IPS-20b (cell line): Measurements from ENCODE around the gene HIPK2.

Source experiments
- H3K27ac ChIP-seq: one replicate; pipeline ENCODE4 v1.5.1; 2013; ENCODE audit warnings: low read length
- H3K27me3 ChIP-seq: 2 replicates; pipeline ENCODE4 v1.6.1; 2013; ENCODE audit warnings: mild to moderate bottlenecking, low read length, inconsistent platforms; ENCODE audit not compliant: insufficient read depth
- H3K36me3 ChIP-seq: 2 replicates; pipeline ENCODE4 v1.6.1; 2013; ENCODE audit warnings: low read depth, mild to moderate bottlenecking, inconsistent platforms, low read length, moderate library complexity; ENCODE audit not compliant: insufficient read depth
- H3K4me1 ChIP-seq: 2 replicates; pipeline ENCODE4 v1.6.1; 2013; ENCODE audit warnings: mild to moderate bottlenecking, control low read depth, inconsistent platforms, low read length, moderate library complexity; ENCODE audit not compliant: insufficient read depth
- H3K4me3 ChIP-seq: 2 replicates; pipeline ENCODE4 v1.5.1; 2013; ENCODE audit warnings: mild to moderate bottlenecking, low read length, inconsistent platforms
- H3K9ac ChIP-seq: 2 replicates; pipeline ENCODE4 v1.6.1; 2013; ENCODE audit warnings: low read depth, mild to moderate bottlenecking, inconsistent platforms, low read length, moderate library complexity
- H3K9me3 ChIP-seq: 2 replicates; pipeline ENCODE4 v1.6.1; 2013; ENCODE audit warnings: mild to moderate bottlenecking, low read depth, low read length, inconsistent platforms; ENCODE audit not compliant: insufficient read depth

HIPK2 gene

DNA sequence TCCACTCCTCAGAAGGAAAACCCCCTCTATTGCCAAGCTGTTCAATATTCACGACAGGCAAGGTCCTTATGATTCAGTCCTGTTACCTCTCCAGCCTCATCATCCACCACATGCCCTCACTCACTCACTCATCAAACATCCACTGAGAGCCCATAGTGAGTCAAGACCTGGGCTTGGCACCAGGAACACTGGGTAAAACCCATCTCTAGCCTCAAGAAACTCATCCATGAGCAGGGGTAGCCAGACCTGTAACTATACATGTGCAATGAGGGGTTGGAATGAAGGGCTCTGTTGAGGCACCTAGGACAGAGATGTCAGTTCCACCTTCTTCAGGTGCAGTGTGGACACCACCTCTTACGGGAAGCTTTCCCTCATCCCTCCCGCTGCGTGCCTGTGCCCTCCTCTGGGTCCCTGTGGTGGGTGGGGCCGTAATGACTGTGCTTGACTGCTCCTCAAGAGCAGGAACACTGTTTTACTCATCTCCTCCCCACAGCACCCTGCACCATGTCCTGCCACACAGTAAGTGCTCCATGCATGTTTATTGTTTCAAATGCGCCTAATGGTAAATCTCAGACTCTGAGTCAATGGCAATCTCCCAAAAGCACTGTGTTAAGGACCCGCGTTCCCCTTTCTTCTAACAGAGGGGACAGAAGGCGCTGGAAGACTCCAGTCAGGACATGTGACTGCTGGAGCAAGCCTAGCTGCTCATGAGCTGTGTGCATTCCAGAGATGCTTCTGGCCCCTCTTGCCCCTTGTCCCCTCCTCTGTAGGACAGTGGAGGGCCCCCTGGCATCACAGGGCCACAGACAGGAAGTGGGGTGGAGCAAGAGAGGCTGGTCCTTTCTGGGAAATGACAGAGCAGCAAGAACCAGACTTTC, 95.4 kb downstream of the HIPK2 start:
- H3K9me3 ChIP-seq = peaks cover 5% of the 10 kb centered on the region; the same call in 1 of the 2 replicates
- no peak overlapping the region for H3K4me3 ChIP-seq
- no peaks in the 10 kb centered on the region for H3K27me3 ChIP-seq
- H3K4me1 ChIP-seq = peaks cover 30% of the 10 kb centered on the region
- H3K36me3 ChIP-seq = no peaks in the 10 kb centered on the region
- H3K27ac ChIP-seq = no peak overlapping the region
- H3K9ac ChIP-seq = no peak overlapping the region

DNA sequence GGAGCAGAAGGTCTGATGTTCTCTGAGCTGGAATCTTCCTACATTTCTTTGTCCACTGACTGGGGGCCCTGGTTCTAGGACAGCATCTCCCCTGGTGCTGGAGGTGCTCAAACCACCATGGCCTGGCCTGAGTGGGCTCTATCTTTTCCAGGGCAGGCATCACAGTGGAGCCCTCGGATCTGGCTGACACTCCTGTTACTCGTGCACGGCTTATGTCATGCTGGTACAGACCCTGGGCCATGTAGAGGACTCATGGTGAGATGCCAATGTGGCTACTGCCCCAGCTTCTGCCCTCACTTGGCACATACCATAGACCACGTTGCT, 96.0 kb downstream of the HIPK2 start:
- no peak overlapping the region for H3K9ac ChIP-seq

DNA sequence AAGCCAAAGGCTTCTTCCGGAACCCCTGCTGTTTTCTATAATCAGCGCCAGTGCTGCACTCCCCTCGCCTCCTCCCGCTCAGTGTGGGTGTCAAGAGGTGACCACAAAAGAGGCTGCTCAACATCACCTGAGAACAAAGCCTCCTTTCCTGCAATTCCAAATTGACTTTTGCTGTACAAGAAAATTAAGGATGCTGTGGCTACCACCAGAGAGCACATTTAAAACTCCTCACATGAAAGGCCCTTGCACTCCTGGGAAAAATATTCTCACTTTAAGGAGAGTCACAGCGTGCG, 96.4 kb downstream of the HIPK2 start:
- Histone ChIP-seq H3K27ac (no peak overlapping the region), H3K9ac (no peak overlapping the region), H3K9me3 (peaks cover 5% of the 10 kb centered on the region; the same call in 1 of the 2 replicates), H3K27me3 (no peaks in the 10 kb centered on the region), H3K4me3 (no peak overlapping the region), H3K4me1 (peaks cover 30% of the 10 kb centered on the region), H3K36me3 (no peaks in the 10 kb centered on the region)

More for the DNA sequence above, 96.0 kb downstream of the HIPK2 start:
- no peaks in the 10 kb centered on the region for H3K36me3 ChIP-seq
- no peak overlapping the region for H3K4me3 ChIP-seq
- no peak overlapping the region for H3K27ac ChIP-seq
- H3K9me3 ChIP-seq = peaks cover 5% of the 10 kb centered on the region; the same call in 1 of the 2 replicates
- peaks cover 30% of the 10 kb centered on the region for H3K4me1 ChIP-seq
- no peaks in the 10 kb centered on the region for H3K27me3 ChIP-seq

DNA sequence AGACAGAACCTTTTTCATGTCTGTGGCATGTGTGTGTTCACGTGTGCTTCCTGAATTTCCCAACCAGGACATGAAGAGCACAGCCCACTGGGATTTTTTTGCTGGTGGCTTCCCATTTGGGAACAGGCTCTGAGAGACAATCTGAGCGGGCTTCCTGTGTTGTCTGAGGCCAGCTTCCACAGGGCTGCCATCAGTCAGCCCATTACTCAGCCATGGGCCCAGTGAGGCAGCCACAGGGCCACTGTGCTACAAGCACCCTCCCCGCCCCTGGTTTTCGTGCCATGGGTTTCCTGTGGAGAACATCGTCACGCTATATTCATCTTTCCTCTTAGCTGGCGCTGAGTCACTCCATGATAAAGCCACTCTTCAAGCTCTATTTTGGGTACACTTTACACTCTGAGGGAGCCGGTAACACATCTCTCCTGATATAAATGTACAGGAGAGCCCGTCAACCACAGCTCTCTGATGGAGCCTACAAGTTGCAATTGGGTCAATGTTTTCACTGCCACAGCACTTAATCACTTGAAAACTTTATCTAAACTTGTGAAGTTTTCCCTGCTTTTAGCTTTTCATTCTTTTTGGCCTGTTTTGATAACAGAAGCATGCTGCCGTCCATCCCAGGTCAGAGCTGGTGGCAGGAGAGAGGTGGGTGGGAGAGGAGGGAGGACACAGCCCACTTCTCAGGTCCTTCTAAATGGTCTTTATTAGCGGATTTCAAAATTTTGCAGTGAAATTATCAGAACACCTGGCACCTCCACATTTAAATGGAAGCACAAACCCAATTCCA, 96.9 kb downstream of the HIPK2 start:
- Histone ChIP-seq H3K9me3 (peaks cover 4% of the 10 kb centered on the region; the same call in 1 of the 2 replicates), H3K4me1 (peaks cover 30% of the 10 kb centered on the region), H3K27me3 (no peaks in the 10 kb centered on the region), H3K36me3 (no peaks in the 10 kb centered on the region), H3K27ac (no peak overlapping the region), H3K4me3 (no peak overlapping the region), H3K9ac (no peak overlapping the region)

DNA sequence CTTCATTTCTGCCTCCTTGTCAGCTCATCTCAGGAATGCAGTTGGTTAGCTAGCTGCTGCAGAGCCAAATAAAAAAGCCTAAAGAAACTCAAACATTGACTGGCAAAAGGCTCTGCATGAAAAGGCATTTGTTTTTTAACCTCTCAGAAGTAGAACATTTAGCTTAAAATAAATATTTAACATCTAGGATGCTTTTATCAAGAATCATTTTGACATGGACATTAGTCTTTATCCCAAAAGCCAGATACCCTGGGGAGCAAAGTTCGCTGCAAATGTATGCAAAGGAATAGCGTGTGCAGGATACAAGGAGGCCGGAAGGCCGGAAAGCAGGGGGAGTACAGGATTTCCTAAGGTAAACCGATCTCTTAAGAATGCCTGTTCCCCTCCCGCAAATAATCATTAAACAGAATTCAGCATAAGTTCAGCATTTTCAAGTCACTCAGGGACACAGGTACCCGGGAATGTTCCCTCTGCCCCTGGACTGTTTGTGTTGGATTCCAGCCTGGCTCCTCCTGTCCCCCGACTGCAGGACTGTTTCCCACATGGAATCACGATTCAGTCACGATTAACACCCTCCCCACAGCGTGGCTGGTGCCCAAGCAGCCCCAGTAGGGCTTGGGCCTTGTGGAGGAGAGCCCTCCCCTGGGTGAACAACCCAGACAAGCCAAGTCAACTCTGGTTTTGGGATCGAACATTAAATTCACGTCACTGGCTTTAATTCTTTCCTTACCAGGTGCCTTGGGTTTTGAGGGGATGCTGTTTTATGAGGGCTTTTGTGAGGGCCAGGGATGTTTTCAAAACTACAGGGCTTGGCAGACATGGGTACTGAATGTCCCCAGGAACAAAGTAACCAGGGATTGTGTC, 97.8 kb downstream of the HIPK2 start:
- Histone ChIP-seq H3K27me3 (no peaks in the 10 kb centered on the region), H3K27ac (no peak overlapping the region), H3K4me1 (peaks cover 30% of the 10 kb centered on the region), H3K9me3 (no peaks in the 10 kb centered on the region), H3K4me3 (no peak overlapping the region), H3K9ac (no peak overlapping the region), H3K36me3 (no peaks in the 10 kb centered on the region)

DNA sequence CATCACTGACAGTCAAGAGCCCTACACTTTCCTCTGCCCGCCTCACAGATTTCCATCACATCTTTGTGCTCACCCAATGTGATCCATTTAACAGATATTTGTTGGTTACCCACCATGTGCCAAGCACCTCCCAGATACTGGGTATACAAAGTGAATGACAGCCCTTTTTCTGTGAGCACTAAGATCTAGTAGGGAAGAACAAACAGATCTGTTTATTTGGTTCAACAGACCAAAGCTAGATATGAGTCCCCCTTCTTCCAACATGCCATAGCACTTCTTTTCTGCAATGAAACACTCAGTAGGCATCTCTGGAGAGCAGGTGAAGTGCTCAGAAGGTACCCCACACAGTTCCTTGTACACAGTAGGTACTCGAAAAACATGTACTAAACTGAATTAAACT, 101.4 kb downstream of the HIPK2 start:
- no peak overlapping the region for H3K27ac ChIP-seq
- H3K4me1 ChIP-seq = peaks cover 22% of the 10 kb centered on the region; the same call in 1 of the 2 replicates
- no peak overlapping the region for H3K9ac ChIP-seq
- no peaks in the 10 kb centered on the region for H3K27me3 ChIP-seq
- H3K36me3 ChIP-seq = no peaks in the 10 kb centered on the region
- no peak overlapping the region for H3K4me3 ChIP-seq
- no peaks in the 10 kb centered on the region for H3K9me3 ChIP-seq

DNA sequence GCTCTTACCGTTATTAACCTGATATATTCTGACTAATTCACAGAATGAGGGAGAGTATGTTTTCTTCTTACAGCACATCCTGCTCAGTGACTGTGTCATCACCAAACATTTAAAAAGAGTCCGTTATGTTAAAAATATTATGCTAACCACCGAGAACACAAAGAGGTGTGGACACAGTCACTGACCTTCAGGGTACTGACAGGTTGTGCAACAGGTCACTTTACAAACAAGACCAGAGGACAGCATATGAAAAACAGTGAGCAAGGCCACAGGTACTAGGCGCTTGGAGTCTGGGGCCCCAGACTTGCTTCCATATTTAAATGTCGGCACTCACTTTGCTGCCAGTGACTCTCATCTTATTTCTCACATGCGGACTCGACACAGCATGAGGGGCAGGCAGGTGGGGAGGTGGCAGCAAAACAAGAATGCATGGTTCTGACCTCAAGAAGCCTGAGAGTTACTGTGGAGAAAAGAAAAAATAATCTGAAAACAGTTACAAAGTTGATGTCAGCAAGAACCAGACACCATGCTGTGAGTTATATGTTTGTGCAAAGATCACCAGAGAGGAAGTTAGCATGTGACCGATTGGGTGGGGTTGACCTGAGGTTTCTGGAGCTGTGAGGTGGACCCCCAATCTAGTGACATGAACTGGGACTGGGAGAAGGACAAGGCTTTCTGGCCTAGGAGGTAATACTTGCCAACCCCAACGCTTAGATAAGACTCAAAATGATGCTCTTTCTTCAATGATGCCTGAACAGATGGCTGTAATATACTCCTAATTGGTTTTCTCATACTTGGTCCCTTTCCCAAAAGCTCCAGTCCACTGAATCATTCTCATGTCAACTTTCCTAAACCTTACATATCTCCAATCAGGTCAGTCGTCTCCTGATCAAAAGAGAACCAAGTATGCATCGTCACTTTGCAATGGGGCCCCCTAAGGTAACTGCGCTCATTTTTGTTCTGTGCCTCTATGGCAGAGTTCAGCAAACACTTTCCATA, 102.4 kb downstream of the HIPK2 start:
- Histone ChIP-seq H3K36me3 (no peaks in the 10 kb centered on the region), H3K9ac (no peak overlapping the region), H3K4me3 (no peak overlapping the region), H3K4me1 (peaks cover 14% of the 10 kb centered on the region; the same call in 1 of the 2 replicates), H3K27me3 (no peaks in the 10 kb centered on the region), H3K9me3 (no peaks in the 10 kb centered on the region), H3K27ac (no peak overlapping the region)

DNA sequence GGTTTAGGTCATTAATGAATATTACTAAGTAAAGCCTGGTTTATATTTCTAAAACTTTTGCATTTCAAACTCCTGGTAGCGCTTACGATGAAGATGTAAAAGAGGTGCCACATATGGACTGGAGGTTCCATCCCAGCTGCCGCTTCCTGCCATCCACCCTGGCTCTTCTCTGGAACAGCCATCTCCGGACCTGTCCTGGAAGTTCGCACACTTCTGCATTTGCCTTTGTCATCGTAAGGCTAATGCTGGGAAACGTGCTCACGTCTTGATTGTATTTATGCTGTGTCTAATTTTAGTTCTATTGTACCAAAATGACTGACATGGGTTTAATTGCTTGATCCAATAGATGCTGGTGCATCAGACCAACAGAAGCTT, 103.1 kb downstream of the HIPK2 start:
- no peaks in the 10 kb centered on the region for H3K9me3 ChIP-seq
- H3K4me3 ChIP-seq = no peak overlapping the region
- no peak overlapping the region for H3K9ac ChIP-seq
- H3K27ac ChIP-seq = no peak overlapping the region
- no peaks in the 10 kb centered on the region for H3K36me3 ChIP-seq
- H3K27me3 ChIP-seq = no peaks in the 10 kb centered on the region
- H3K4me1 ChIP-seq = peaks cover 8% of the 10 kb centered on the region; the same call in 1 of the 2 replicates

DNA sequence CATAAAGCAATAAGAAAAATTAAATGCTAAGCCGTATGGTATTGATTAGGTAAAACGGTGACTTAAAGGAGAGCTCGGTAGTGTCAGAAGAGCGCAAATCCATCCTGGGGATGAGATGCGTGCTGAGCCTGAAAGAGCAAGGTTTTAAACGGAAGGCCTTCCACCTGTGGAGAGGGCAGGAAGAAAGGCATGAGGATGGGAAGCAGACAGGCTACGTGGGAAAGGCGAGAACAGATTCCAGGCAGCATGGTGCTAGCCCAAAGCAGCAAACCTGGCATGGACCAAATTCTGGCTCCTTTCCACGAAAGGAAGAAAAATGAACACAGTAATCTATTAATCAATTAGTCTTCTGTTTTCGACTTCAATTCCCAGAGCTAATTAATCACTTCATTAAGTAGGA, 103.5 kb downstream of the HIPK2 start:
- Histone ChIP-seq H3K27ac (no peak overlapping the region), H3K36me3 (no peaks in the 10 kb centered on the region), H3K4me3 (no peak overlapping the region), H3K9ac (no peak overlapping the region), H3K27me3 (no peaks in the 10 kb centered on the region), H3K9me3 (no peaks in the 10 kb centered on the region), H3K4me1 (peaks cover 4% of the 10 kb centered on the region; the same call in 1 of the 2 replicates)

DNA sequence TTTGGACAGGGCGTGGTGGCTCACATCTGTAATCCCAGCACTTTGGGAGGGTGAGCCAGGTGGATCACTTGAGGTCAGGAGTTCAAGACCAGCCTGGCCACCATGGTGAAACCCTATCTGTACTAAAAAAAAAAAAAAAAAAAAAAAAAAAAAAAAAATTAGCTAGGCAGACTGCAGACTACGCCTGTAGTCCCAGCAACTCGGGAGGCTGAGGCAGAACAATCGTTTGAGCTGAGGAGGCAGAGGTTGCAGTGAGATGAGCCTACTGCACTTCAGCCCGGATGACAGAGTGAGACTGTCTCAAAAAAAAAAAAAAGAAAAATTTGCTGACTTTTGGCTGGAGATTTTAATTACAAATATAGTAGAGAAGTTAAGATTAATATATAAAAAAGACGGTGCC, 104.0 kb downstream of the HIPK2 start:
- Histone ChIP-seq H3K27ac (no peak overlapping the region), H3K4me3 (no peak overlapping the region), H3K4me1 (peaks cover 3% of the 10 kb centered on the region; the same call in 1 of the 2 replicates), H3K27me3 (no peaks in the 10 kb centered on the region), H3K9me3 (no peaks in the 10 kb centered on the region), H3K9ac (no peak overlapping the region), H3K36me3 (no peaks in the 10 kb centered on the region)
